Colon (tissue), 2 donors: ENCODE measurements around the gene PRUNE1.

Experiments
- FAIRE-seq: peaks from 2 replicates; lab custom pipeline; 2012; peaks lifted over from hg19 to GRCh38; lab: Jason Lieb, UNC
- donor health status: control.
- donor health status: control.

PRUNE1 gene

GRCh38 chr1:150976879-150977694, 31.2 kb upstream of the PRUNE1 start:
- FAIRE-seq: no peak

- no peak for FAIRE-seq
Observed at GRCh38 chr1:150979092-150980056, 28.9 kb upstream of the PRUNE1 start.

- no peak for FAIRE-seq
Observed at GRCh38 chr1:150981177-150981804, 27.0 kb upstream of the PRUNE1 start.

- FAIRE-seq: no peak
Observed at GRCh38 chr1:150981805-150982712, 26.2 kb upstream of the PRUNE1 start, which contains the start of gene ANXA9. ANXA9 (plus strand) TSS chr1:150982292; CDS start chr1:150983106, 814 bp downstream.

GRCh38 chr1:150985179-150985825, 22.9 kb upstream of the PRUNE1 start:
- FAIRE-seq: no peak

GRCh38 chr1:150987924-150988323, 20.3 kb upstream of the PRUNE1 start:
- FAIRE-seq: no peak

- FAIRE-seq: no peak
Observed at GRCh38 chr1:150992626-150993025, 15.6 kb upstream of the PRUNE1 start.

- FAIRE-seq: no peak
Observed at GRCh38 chr1:150994248-150994647, 14.0 kb upstream of the PRUNE1 start.

- no peak for FAIRE-seq
Observed at GRCh38 chr1:150995460-150995859, 12.8 kb upstream of the PRUNE1 start.

GRCh38 chr1:150995896-150996295, 12.4 kb upstream of the PRUNE1 start:
- no peak for FAIRE-seq

GRCh38 chr1:150997126-150997872, 10.9 kb upstream of the PRUNE1 start:
- FAIRE-seq: no peak

GRCh38 chr1:150997949-150998348, 10.3 kb upstream of the PRUNE1 start:
- FAIRE-seq: no peak

- FAIRE-seq: no peak
Observed at GRCh38 chr1:150999051-150999674, 9.1 kb upstream of the PRUNE1 start.

- FAIRE-seq: no peak
Observed at GRCh38 chr1:150999926-151000325, 8.3 kb upstream of the PRUNE1 start.

- no peak for FAIRE-seq
Observed at GRCh38 chr1:151000408-151000807, 7.8 kb upstream of the PRUNE1 start.

- FAIRE-seq: no peak
Observed at GRCh38 chr1:151001602-151002001, 6.6 kb upstream of the PRUNE1 start.

GRCh38 chr1:151002051-151002450, 6.2 kb upstream of the PRUNE1 start:
- no peak for FAIRE-seq

- no peak for FAIRE-seq
Observed at GRCh38 chr1:151002611-151003010, 5.6 kb upstream of the PRUNE1 start.

GRCh38 chr1:151003180-151003579, 5.1 kb upstream of the PRUNE1 start:
- FAIRE-seq: no peak
